HG03558 (cell line): ENCODE results near the gene NRDE2.
A peak's percentile ranks its signal among the peaks of the same experiment; 100 is the strongest.

Experiments
- ATAC-seq: cut with Tn5 transposase; IDR thresholded peaks from one replicate; pipeline ENCODE4 v1.9.1; 2021; ENCODE audit warnings: moderate number of reproducible peaks; ENCODE audit not compliant: unreplicated experiment; ENCODE audit errors: extremely low read depth

The NRDE2 gene

GRCh38 chr14:90331497-90332270, at the start of gene NRDE2:
Gene NRDE2, minus strand, starts transcription at chr14:90331941. Its CDS starts 37 bp downstream, at chr14:90331904.
- ATAC-seq, result peak; percentile 79

GRCh38 chr14:90381011-90381786, 49.5 kb upstream of the NRDE2 start:
- no peak for ATAC-seq

GRCh38 chr14:90379106-90379505, 47.4 kb upstream of the NRDE2 start:
- ATAC-seq, result no peak

- no peak for ATAC-seq
These were observed 46.5 kb upstream of the NRDE2 start for GRCh38 chr14:90378249-90378648.

DNA sequence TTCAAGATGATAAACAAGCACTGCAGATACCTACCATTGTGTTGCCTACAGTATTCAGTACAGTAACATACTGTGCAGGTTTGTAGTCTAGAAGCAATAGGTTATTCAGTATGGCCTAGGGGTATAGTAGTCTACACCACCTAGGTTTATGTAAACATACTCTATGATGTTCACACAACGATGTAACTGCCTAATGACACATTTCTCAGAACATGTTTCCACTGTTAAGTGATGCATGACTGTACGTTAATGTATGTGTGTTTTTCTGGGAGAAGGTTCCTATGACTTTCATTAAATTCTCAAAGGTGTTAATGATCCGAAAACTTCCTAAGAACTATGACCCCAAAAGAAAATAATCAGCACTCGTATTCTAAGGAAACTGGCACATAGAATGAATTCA, 44.2 kb upstream of the NRDE2 start:
- no peak for ATAC-seq

GRCh38 chr14:90374813-90375212, 43.1 kb upstream of the NRDE2 start:
- no peak for ATAC-seq

- ATAC-seq, result no peak
These were observed 42.1 kb upstream of the NRDE2 start for GRCh38 chr14:90373887-90374286.

- ATAC-seq, result no peak
These were observed 37.4 kb upstream of the NRDE2 start for GRCh38 chr14:90368946-90369721.

DNA sequence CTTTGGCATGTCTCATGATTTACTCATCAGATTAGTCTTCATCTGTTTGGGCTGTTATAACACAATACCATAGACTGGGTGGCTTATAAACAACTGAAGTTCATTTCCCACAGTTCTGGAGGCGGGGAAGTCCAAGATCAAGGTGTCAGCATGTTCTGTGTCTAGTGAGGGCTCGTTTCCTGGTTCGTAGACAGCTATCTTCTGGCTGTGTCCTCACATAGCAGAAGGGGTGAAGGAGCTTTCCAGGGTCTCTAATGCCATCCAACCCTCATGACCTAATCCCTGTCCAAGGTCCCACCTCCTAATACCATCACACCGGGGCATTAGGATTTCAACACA, 30.8 kb upstream of the NRDE2 start:
- ATAC-seq, result no peak

- ATAC-seq, result no peak
These were observed 30.3 kb upstream of the NRDE2 start for GRCh38 chr14:90361865-90362557.

DNA sequence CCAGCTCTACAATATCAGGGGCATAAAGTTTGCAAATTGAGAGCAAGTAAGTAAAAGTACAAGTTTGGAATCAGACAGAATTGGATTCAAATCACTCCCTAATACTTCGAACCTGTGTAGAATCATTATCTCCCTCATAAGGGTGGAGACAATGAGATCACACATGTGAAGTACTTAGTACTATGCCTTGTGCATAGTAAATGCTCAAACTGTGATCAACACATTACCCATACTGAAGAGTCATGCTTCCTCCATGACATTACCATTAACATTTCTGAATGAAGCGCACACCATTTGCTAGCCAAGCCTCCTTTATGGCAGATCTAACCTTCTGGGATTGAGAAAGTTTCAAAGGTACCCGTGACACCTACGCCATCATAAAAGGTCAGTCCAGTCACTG, 26.6 kb upstream of the NRDE2 start:
- no peak for ATAC-seq

GRCh38 chr14:90356925-90357324, 25.2 kb upstream of the NRDE2 start:
- ATAC-seq, result no peak

- no peak for ATAC-seq
These were observed 24.1 kb upstream of the NRDE2 start for GRCh38 chr14:90355540-90356518.

GRCh38 chr14:90354551-90355298, 23.0 kb upstream of the NRDE2 start:
- ATAC-seq, result no peak

GRCh38 chr14:90349739-90350138, 18.0 kb upstream of the NRDE2 start:
- ATAC-seq, result no peak

- ATAC-seq, result no peak
These were observed 16.5 kb upstream of the NRDE2 start for GRCh38 chr14:90348270-90348669.

GRCh38 chr14:90345239-90345557, 13.5 kb upstream of the NRDE2 start:
- no peak for ATAC-seq

DNA sequence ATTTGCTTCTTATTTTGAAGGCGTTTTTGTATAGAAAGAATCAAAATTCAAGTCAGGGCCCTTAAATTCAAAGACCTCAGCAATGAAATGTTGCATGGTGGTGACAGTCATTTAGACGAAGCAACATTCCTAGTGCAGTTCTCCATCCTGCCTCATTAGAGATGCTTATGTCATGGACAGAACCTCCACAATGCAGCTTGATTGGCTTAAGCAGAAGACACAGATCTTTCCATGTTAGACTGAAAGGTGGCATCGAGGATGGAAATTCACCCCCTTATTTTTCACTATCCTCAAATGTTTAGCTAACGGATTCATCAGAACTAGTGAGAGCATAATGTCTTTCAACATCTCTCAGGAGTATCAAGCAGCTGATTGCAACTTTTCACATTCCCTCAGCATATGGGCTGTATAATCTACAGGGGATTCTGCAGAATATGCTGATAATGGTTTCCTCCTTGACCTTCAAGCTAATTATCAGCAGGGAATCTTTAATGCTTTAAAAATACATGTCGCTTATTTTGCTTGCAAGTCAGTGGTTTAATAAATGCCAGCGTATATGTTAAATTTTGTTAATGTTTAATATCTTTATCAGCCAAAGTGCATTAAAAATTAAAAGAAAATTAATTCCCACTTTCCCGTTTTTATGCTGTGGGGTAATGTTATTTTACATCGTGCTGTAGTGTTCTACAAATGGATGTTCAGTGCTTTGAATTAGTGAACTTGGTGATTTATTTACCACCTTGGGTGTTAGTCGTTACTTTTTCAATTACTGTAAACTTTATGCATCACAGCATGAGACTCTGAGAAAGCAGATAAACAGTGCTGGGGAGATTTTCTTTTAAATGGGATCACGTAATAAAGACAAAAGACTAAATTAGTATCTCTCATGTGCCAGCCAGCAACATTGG, 12.8 kb upstream of the NRDE2 start:
- ATAC-seq, result no peak
